NCI-H2196 (cell line): Measurements from ENCODE around the gene ATG7.
"Not testable (repeated sequence)": the region's sequence is repeated elsewhere in the genome, so short reads cannot be mapped to it uniquely, and the experiment has no call there.

Experiments used
- DNase-seq: peaks from one replicate; lab custom pipeline; 2025; ENCODE audit not compliant: unreplicated experiment; lab: John Stamatoyannopoulos, UW

ATG7 gene

GRCh38 chr3:11423868-11424267 lies 151.7 kb downstream of the ATG7 start:
- no peak for DNase-seq

GRCh38 chr3:11424277-11424676 lies 152.1 kb downstream of the ATG7 start:
- no peak for DNase-seq

GRCh38 chr3:11430207-11430606 lies 158.0 kb downstream of the ATG7 start:
- no peak for DNase-seq

GRCh38 chr3:11430624-11431023 lies 158.4 kb downstream of the ATG7 start:
- no peak for DNase-seq

GRCh38 chr3:11431319-11431718 lies 159.1 kb downstream of the ATG7 start:
- DNase-seq, result no peak

- no peak for DNase-seq
Measured at GRCh38 chr3:11434017-11434526, 161.9 kb downstream of the ATG7 start.

GRCh38 chr3:11434563-11435096 lies 162.4 kb downstream of the ATG7 start:
- no peak for DNase-seq

GRCh38 chr3:11435440-11436165 lies 163.4 kb downstream of the ATG7 start:
- DNase-seq, result no peak

- DNase-seq, result no peak
Measured at GRCh38 chr3:11436775-11437174, 164.6 kb downstream of the ATG7 start.

GRCh38 chr3:11437506-11437905 lies 165.3 kb downstream of the ATG7 start:
- no peak for DNase-seq

GRCh38 chr3:11438646-11439045 lies 166.4 kb downstream of the ATG7 start:
- DNase-seq, result no peak

- not testable (repeated sequence) for DNase-seq
Measured at GRCh38 chr3:11441346-11441745, 169.1 kb downstream of the ATG7 start.

- no peak for DNase-seq
Measured at GRCh38 chr3:11444404-11444803, 172.2 kb downstream of the ATG7 start.

- DNase-seq, result not testable (repeated sequence)
Measured at GRCh38 chr3:11445193-11445592, 173.0 kb downstream of the ATG7 start.

GRCh38 chr3:11445883-11446282 lies 173.7 kb downstream of the ATG7 start:
- no peak for DNase-seq

- no peak for DNase-seq
Measured at GRCh38 chr3:11447584-11448200, 175.5 kb downstream of the ATG7 start.

- DNase-seq, result no peak
Measured at GRCh38 chr3:11450015-11450414, 177.8 kb downstream of the ATG7 start.

GRCh38 chr3:11452312-11452711 lies 180.1 kb downstream of the ATG7 start:
- DNase-seq, result no peak

GRCh38 chr3:11452885-11453847 lies 181.0 kb downstream of the ATG7 start:
- DNase-seq, result no peak

GRCh38 chr3:11455956-11456355 lies 183.8 kb downstream of the ATG7 start:
- no peak for DNase-seq

- no peak for DNase-seq
Measured at GRCh38 chr3:11457135-11457534, 184.9 kb downstream of the ATG7 start.
